Measurements from ENCODE around the gene SNX13. TPM values are rescaled to one million over a fixed set of nuclear protein-coding genes. Genes with fewer than 3 reads are reported as not detected.

The SNX13 gene
- total RNA-seq, 4 donors from 2014 or later = 45.7 to 78.8 (median 67.3) TPM

GRCh38 chr7:17957871-17958270, 17.6 kb upstream of the SNX13 start:
- TF ChIP-seq POLR2A (IDR thresholded peaks at IDR 0.05) = no peak
- TF ChIP-seq, protein P1, sequence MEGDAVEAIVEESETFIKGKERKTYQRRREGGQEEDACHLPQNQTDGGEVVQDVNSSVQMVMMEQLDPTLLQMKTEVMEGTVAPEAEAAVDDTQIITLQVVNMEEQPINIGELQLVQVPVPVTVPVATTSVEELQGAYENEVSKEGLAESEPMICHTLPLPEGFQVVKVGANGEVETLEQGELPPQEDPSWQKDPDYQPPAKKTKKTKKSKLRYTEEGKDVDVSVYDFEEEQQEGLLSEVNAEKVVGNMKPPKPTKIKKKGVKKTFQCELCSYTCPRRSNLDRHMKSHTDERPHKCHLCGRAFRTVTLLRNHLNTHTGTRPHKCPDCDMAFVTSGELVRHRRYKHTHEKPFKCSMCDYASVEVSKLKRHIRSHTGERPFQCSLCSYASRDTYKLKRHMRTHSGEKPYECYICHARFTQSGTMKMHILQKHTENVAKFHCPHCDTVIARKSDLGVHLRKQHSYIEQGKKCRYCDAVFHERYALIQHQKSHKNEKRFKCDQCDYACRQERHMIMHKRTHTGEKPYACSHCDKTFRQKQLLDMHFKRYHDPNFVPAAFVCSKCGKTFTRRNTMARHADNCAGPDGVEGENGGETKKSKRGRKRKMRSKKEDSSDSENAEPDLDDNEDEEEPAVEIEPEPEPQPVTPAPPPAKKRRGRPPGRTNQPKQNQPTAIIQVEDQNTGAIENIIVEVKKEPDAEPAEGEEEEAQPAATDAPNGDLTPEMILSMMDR (IDR thresholded peaks at IDR 0.05) = no peak
- H3K4me3 ChIP-seq (ENCODE audit: low read depth, poor library complexity, severe bottlenecking) = no peak overlapping the region
- 77 to 78% methylated on average over 2 of the region's 2 CpGs for WGBS, 2 donors
- intact Hi-C loops (cut with DNase I; ENCODE audit: low total_unique reads) = no loop called here
- no peak for DNase-seq (ENCODE audit: low spot score in 2 of 2)

DNA sequence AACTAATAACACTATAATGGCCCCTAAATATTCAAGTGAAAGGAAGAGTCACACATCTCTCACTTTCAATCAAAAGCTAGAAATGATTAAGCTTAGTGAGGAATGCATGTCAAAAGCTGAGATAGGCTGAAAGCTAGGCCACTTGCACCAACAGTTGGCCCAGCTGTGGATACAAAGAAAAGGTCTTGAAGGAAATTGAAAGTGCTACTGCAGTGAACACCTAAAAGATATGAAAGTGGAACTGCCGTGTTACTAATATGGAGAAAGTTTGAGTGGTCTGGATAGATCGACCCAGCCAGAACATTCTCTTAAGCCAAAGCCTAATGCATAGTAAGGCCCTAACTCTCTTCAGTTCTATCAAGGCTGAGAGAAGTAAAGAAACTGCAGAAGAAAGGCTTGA, 12.1 kb upstream of the SNX13 start:
- no peak for DNase-seq (ENCODE audit: low spot score in 2 of 2)
- H3K4me3 ChIP-seq (ENCODE audit: low read depth, poor library complexity, severe bottlenecking) = no peak overlapping the region
- TF ChIP-seq, protein P1 (IDR thresholded peaks at IDR 0.05) = no peak
- intact Hi-C loops (cut with DNase I; ENCODE audit: low total_unique reads) = no loop called here
- WGBS, 2 donors = 89 to 90% methylated on average over 2 of the region's 2 CpGs

- no peak overlapping the region for H3K4me3 ChIP-seq (ENCODE audit: low read depth, poor library complexity, severe bottlenecking)
- intact Hi-C loops (cut with DNase I; ENCODE audit: low total_unique reads) = no loop called here
- TF ChIP-seq, protein P1 (IDR thresholded peaks at IDR 0.05) = no peak
- no peak for TF ChIP-seq POLR2A (IDR thresholded peaks at IDR 0.05)
- no peak for DNase-seq (ENCODE audit: low spot score in 2 of 2)
- 93 to 94% methylated on average over 5 of the region's 5 CpGs for WGBS, 2 donors
Observed at GRCh38 chr7:17951742-17952254, 11.5 kb upstream of the SNX13 start.

DNA sequence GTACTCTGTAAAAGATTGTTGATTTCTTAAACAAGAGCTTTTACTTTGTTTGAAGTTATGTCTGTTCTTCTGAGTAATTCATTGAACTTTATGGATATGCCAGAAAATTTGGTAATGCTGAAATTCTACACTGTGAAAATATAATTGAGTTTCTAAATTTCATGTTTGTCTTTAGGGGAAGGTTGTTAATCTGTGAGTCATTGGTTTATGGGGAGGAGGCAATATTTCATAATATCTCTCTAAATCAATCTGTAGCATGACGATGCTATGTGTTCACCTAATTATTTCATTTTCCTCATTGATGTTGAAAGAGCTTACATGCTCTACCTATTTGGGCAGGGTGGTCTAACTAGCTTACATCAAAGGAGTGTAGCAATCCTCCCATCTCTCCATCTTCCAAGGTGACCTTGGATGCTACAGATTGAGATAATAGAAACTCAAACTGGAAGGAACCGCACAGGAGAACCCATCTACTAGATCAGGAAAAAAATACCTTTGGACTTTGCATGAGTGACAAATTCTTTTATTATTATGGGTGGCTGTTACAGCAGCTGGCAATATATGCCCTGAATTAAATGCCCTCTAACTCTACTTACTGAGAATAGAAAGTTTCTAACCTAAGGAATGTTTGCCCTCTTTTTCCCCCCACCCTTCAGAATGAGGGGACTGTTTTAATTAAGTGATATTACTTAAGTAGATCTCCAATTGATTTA, 8.4 kb upstream of the SNX13 start:
- intact Hi-C loops (cut with DNase I; ENCODE audit: low total_unique reads) = no loop called here
- TF ChIP-seq POLR2A (IDR thresholded peaks at IDR 0.05) = no peak
- TF ChIP-seq, protein P1 (IDR thresholded peaks at IDR 0.05) = no peak
- no peak for DNase-seq (ENCODE audit: low spot score in 2 of 2)
- WGBS, 2 donors = 64 to 69% methylated on average over 2 of the region's 2 CpGs
- H3K4me3 ChIP-seq (ENCODE audit: low read depth, poor library complexity, severe bottlenecking) = no peak overlapping the region

DNA sequence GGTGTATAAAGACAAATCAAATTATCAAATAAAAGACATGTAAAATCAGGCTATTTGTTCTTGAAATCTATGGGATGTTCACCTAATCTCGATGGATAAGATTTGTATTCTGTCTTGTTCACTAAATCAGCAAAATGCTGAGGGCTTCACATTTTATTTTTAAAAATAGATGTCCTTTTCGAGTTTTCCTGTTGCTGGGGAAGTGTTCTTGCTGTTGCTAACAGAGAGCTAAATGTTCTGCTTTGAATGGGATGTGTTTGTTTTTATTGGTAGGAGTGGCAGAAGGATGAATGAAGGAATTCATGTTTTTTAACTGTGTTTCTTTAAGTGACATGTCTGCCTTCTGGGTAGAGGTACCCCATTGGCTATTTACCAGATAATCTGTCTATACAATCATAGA, 7.3 kb upstream of the SNX13 start:
- intact Hi-C loops (cut with DNase I; ENCODE audit: low total_unique reads) = no loop called here
- DNase-seq (ENCODE audit: low spot score in 2 of 2) = no peak
- no peak overlapping the region for H3K4me3 ChIP-seq (ENCODE audit: low read depth, poor library complexity, severe bottlenecking)
- no peak for TF ChIP-seq POLR2A (IDR thresholded peaks at IDR 0.05)
- 63 to 65% methylated on average over 2 of the region's 2 CpGs for WGBS, 2 donors

- 59 to 79% methylated on average over 1 of the region's 1 CpG for WGBS, 2 donors
- no peak for TF ChIP-seq POLR2A (IDR thresholded peaks at IDR 0.05)
- TF ChIP-seq, protein P1 (IDR thresholded peaks at IDR 0.05) = no peak
- H3K4me3 ChIP-seq (ENCODE audit: low read depth, poor library complexity, severe bottlenecking) = no peak overlapping the region
- intact Hi-C loops (cut with DNase I; ENCODE audit: low total_unique reads) = no loop called here
- no peak for DNase-seq (ENCODE audit: low spot score in 2 of 2)
Observed at GRCh38 chr7:17946591-17946990, 6.3 kb upstream of the SNX13 start.

All from lower leg skin (tissue), 4 donors.